ENCODE measurements around the gene TEX101.
A peak's percentile ranks its signal among the peaks of the same experiment; 100 is the strongest.

DNA sequence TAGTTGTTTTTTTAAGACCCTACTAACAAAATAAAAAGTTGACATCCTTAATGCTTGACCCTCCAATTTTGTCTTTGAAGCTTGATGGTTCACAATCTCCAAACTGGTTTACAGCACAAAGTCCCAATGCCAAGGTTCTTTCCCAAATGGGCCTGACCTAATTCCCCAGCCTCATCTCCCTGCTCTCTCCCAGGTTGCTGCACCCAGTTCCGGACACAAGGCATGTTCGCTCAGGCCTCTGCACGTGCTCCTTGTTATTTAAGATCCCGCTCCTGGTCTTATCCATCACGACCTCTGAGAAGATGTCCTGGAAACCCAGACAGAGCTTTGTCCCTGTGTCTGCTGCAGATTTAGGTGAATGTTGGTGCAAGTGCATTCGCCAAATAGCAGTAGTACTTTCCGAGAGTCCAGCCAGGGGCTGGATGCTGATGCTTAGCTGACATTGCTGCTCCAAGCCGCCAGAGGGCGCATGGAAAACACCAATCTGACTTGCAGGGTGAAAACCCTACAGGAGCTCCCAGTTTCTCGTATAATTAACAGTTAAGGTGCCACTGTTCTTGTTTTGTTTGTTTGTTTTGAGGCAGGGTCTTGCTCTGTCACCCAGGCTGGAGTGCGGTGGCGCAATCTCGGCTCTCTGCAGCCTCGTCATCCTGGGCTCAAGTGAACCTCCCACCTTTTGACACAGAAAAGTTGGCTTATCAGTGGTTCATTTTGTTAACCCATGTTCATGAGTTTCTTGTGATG, 32.2 kb downstream of the TEX101 start:
- TF ChIP-seq, protein P1, sequence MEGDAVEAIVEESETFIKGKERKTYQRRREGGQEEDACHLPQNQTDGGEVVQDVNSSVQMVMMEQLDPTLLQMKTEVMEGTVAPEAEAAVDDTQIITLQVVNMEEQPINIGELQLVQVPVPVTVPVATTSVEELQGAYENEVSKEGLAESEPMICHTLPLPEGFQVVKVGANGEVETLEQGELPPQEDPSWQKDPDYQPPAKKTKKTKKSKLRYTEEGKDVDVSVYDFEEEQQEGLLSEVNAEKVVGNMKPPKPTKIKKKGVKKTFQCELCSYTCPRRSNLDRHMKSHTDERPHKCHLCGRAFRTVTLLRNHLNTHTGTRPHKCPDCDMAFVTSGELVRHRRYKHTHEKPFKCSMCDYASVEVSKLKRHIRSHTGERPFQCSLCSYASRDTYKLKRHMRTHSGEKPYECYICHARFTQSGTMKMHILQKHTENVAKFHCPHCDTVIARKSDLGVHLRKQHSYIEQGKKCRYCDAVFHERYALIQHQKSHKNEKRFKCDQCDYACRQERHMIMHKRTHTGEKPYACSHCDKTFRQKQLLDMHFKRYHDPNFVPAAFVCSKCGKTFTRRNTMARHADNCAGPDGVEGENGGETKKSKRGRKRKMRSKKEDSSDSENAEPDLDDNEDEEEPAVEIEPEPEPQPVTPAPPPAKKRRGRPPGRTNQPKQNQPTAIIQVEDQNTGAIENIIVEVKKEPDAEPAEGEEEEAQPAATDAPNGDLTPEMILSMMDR (IDR thresholded peaks at IDR 0.05) = peak; percentile 89
- no peak for TF ChIP-seq ZFX (IDR thresholded peaks at IDR 0.05; ENCODE audit: borderline replicate concordance)

All from 22Rv1 (cell line).